AG10803 (cell line): ENCODE results near the gene SLC30A2.

Source experiments
- DNase-seq: peaks from one replicate; pipeline ENCODE4 v3.0.0; 2010; ENCODE audit warnings: low read depth
- H3K4me3 ChIP-seq: 2 replicates; pipeline ENCODE4 v1.5.1; 2011; ENCODE audit warnings: mild to moderate bottlenecking, low read length, control low read depth
- CTCF ChIP-seq: conservative IDR thresholded peaks from 2 replicates; pipeline ENCODE4 v1.5.1; 2011; ENCODE audit warnings: mild to moderate bottlenecking, low read length, control low read depth, inconsistent platforms

Gene SLC30A2

GRCh38 chr1:26034504-26035202 is 11.3 kb downstream of the SLC30A2 start:
- no peak for DNase-seq
- peak overlapping the region; percentile 90 for H3K4me3 ChIP-seq
- no peak for TF ChIP-seq CTCF

DNA sequence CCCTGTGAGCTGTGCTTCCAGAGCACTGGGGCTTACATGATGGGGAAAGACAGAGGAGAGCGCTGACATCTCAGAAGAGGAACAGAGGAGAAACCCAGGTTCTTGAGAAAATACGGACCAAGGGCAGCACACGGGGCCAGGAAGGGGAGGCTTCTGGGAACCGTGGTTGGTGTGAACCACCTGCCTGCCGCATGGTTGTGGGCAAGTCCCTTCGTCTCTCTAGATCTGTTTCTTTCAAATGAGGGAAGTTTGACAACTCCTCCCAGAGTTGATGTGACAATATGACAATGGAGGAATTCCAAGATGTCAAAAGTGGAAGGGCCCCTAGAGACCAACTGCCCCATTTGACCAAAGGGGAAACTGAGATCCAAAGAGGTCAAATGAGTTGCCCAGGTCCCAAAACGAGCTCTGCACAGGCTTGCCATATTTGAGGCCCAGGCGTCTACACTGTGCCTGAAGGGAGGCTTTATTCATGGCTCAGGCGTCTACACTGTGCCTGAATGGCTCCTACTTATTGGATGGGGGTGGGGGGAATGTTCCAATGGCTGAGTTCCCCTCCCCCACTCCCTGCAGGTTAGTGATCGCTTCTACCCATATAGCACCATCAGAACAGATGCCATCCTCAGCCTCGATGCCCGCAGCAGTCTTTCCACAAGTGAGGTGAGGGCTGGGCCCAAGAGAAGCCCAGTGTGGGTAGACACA is 13.1 kb downstream of the SLC30A2 start:
- no peak overlapping the region for H3K4me3 ChIP-seq
- DNase-seq: no peak
- TF ChIP-seq CTCF: no peak

DNA sequence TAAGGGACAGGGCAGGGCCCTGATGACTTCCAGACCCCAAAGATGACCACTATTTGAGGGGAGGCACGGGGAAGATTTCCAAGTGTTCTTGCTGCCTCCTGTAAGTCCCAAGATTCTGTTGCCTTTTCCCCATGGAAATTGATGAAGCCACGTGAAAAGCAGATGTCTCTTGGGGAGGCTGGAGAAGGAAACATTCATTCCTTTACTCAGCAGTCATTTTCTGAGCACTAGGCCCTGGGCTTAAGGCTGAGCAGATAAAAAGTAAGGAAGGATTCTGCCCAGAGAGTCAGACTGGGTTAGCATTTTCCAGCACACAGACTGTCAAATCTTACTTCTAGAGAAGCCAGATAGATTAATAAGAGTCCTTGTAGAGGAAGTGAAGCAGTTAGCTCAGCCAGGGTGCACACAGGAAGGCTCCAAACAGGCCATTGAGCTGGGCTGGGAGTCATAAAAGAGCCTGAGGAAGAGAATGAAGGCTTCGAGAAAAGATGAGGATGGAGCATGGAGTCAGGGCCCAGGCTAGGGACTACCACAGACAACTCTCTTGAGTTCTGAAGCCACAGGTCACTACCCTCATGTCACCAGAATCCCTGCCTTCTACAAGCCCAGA is 14.2 kb downstream of the SLC30A2 start:
- no peak overlapping the region for H3K4me3 ChIP-seq
- no peak for TF ChIP-seq CTCF
- peak; percentile 86 for DNase-seq

DNA sequence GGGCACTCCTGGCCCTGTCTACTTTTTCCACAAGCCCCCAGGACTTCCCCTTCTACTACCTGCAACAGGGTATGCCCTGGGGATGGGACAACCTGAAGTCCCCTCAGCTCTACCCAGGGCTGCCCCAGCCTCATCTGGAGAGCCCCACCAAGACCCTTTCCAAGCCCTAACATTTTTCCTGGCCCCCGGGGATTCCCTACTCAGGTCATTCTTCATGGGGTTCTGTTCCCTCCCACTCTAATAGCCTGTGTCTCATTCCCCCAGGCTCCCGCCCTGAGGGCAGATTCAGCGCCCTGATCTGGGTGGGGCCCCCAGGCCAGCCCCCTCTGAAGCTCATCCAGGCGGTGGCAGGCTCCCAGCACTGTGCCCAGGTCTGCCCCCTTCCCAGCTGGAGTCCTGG is 14.7 kb downstream of the SLC30A2 start:
- H3K4me3 ChIP-seq: no peak overlapping the region
- no peak for DNase-seq

GRCh38 chr1:26029864-26030481 is 15.9 kb downstream of the SLC30A2 start:
- H3K4me3 ChIP-seq: no peak overlapping the region
- no peak for DNase-seq
- TF ChIP-seq CTCF: no peak

More for the DNA sequence above, 14.7 kb downstream of the SLC30A2 start:
- TF ChIP-seq CTCF: no peak

DNA sequence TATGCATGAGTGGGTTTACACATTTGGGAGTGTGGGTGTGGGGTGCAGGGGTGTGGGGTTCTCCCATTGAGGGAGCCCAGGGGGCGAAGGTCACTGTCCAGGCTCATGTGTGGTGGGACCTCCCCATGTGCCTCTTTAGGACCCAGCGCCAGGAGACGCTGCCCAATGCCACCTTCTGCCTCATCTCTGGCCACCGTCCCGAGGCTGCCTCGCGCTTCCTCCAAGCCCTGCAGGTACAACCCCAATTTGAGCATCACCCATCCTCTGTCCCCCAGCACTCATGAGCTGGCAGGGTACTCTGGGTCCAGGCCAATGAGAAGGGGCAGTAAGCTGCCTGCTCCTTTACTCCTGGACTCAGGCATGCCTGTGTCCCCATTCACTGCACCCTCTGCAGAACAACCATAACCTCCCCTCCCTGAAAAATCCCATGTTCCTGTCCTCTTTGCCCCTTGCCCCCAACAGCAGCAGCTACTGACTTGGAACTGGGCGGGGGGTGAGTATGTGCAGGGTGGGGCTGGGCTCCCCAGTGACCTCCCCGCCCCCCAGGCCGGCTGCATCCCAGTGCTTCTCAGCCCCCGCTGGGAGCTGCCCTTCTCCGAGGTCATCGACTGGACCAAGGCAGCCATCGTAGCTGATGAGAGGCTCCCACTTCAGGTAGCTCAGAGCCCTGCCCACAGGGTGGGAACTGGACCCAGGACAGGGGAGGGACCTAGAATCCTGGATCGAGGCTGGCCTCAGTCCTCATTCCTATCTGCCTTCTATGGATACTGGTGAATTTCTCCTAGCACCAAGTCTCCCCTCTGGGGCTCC is 16.7 kb downstream of the SLC30A2 start:
- no peak overlapping the region for H3K4me3 ChIP-seq
- DNase-seq: no peak
- TF ChIP-seq CTCF: no peak
